ENCODE results near the gene C1QTNF4. TPM values are rescaled to one million over a fixed set of nuclear protein-coding genes. Genes with fewer than 3 reads are reported as not detected.
A peak's percentile ranks its signal among the peaks of the same experiment; 100 is the strongest.

Gene C1QTNF4
- total and polyA plus RNA-seq, 2 of the 13 experiments (the other 11 are each of a cell fraction or from before 2014, with no cell fraction given): not detected

GRCh38 chr11:47565340-47566148, 28.7 kb downstream of the C1QTNF4 start, which contains the start of gene PTPMT1 (continued):
- TF ChIP-seq SKIL (CRISPR knock-in tag; IDR thresholded peaks at IDR 0.05; ENCODE audit: borderline replicate concordance): peak; percentile 56; the same call in 1 of the 2 replicates
- TF ChIP-seq ZNF253 (CRISPR knock-in tag; IDR thresholded peaks at IDR 0.05; ENCODE audit: borderline replicate concordance): peak; percentile 58; the same call in 1 of the 2 replicates
- TF ChIP-seq MAFF (IDR thresholded peaks at IDR 0.05; ENCODE audit: low read depth, low read length): no peak
- peak; percentile 85; the same call in 1 of the 2 replicates for TF ChIP-seq ZNF564 (CRISPR knock-in tag; IDR thresholded peaks at IDR 0.05)
- no peak for TF ChIP-seq MIXL1 (CRISPR knock-in tag; IDR thresholded peaks at IDR 0.05)
- TF ChIP-seq ZMAT5 (CRISPR knock-in tag; IDR thresholded peaks at IDR 0.05; ENCODE audit: borderline replicate concordance, low read depth): no peak
- TF ChIP-seq BHLHE40 (IDR thresholded peaks at IDR 0.05; ENCODE audit: low read length): peak; percentile 27; the same call in 1 of the 2 replicates
- no peak for TF ChIP-seq HOMEZ (CRISPR knock-in tag; IDR thresholded peaks at IDR 0.05; ENCODE audit: low read depth)
- TF ChIP-seq ZNF746 (CRISPR knock-in tag; IDR thresholded peaks at IDR 0.05): peak; percentile 73; the same call in 1 of the 2 replicates
- no peak for TF ChIP-seq ZNF562 (CRISPR knock-in tag; IDR thresholded peaks at IDR 0.05; ENCODE audit: borderline replicate concordance)
- no peak for TF ChIP-seq AGO1 (IDR thresholded peaks at IDR 0.05; ENCODE audit: low read depth, low read length, poor library complexity, severe bottlenecking)
- no peak; the same call in 1 of the 2 replicates for TF ChIP-seq BRD4 (CRISPR knock-in tag; IDR thresholded peaks at IDR 0.05)
- TF ChIP-seq MZF1 (CRISPR knock-in tag; IDR thresholded peaks at IDR 0.05; ENCODE audit: borderline replicate concordance): no peak
- TF ChIP-seq PLSCR1 (CRISPR knock-in tag; IDR thresholded peaks at IDR 0.05; ENCODE audit: borderline replicate concordance): no peak
- TF ChIP-seq ZNF558 (CRISPR knock-in tag; IDR thresholded peaks at IDR 0.05; ENCODE audit: borderline replicate concordance): no peak; the same call in 1 of the 2 replicates
- no peak for TF ChIP-seq NFRKB (IDR thresholded peaks at IDR 0.05)
- no peak for TF ChIP-seq ZNF530 (CRISPR knock-in tag; IDR thresholded peaks at IDR 0.05; ENCODE audit: low read depth)
- TF ChIP-seq, protein P1, sequence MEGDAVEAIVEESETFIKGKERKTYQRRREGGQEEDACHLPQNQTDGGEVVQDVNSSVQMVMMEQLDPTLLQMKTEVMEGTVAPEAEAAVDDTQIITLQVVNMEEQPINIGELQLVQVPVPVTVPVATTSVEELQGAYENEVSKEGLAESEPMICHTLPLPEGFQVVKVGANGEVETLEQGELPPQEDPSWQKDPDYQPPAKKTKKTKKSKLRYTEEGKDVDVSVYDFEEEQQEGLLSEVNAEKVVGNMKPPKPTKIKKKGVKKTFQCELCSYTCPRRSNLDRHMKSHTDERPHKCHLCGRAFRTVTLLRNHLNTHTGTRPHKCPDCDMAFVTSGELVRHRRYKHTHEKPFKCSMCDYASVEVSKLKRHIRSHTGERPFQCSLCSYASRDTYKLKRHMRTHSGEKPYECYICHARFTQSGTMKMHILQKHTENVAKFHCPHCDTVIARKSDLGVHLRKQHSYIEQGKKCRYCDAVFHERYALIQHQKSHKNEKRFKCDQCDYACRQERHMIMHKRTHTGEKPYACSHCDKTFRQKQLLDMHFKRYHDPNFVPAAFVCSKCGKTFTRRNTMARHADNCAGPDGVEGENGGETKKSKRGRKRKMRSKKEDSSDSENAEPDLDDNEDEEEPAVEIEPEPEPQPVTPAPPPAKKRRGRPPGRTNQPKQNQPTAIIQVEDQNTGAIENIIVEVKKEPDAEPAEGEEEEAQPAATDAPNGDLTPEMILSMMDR (CRISPR knock-in tag; IDR thresholded peaks at IDR 0.05): no peak; the same call in 1 of the 2 replicates
- no peak for TF ChIP-seq NCOR1 (IDR thresholded peaks at IDR 0.05; ENCODE audit: borderline replicate concordance, low read length)
- no peak for TF ChIP-seq MBD4 (IDR thresholded peaks at IDR 0.05; ENCODE audit: borderline replicate concordance, low read length)
- TF ChIP-seq FOXK2 (IDR thresholded peaks at IDR 0.05): no peak
- no peak for TF ChIP-seq FOSL1 (CRISPR knock-in tag; IDR thresholded peaks at IDR 0.05; ENCODE audit: borderline replicate concordance)
- no peak for TF ChIP-seq TBP (CRISPR knock-in tag; IDR thresholded peaks at IDR 0.05)
- no peak for TF ChIP-seq ARNTL (CRISPR knock-in tag; IDR thresholded peaks at IDR 0.05)
